Activated CD8-positive, alpha-beta T cell treated with anti-CD3 and anti-CD28 coated beads, Interleukin-2, amount 10 ng/mL, durations not matched to agents 7 days and 5 days (primary cell): Measurements from ENCODE around the gene RPGR. TPM values are rescaled to one million over a fixed set of nuclear protein-coding genes. Genes with fewer than 3 reads are reported as not detected.

ENCODE experiments used
- total RNA-seq, 2 experiments: library from RNA; stranded (reverse); gene quantifications; one replicate each; pipeline ENCODE4 v1.2.3, GENCODE V29; 2021

The RPGR gene
- total RNA-seq, 2 experiments from 2014 or later: 5.0 to 7.6 TPM

Other genes starting within 250 kb of the RPGR start
- gene SRPX, start 106.6 kb downstream of the RPGR start, total RNA-seq: 1 to 10 TPM; 1.2 to 1.5 TPM
- not detected for gene OTC, start 25.1 kb upstream of the RPGR start, total RNA-seq
- gene TSPAN7, start 234.0 kb upstream of the RPGR start, total RNA-seq: not detected